ENCODE results near the gene RASSF4. TPM values are rescaled to one million over a fixed set of nuclear protein-coding genes. Genes with fewer than 3 reads are reported as not detected.
A peak's percentile ranks its signal among the peaks of the same experiment; 100 is the strongest.

RASSF4 gene
- total and polyA plus RNA-seq, 9 of the 15 experiments (the other 6 are each of a cell fraction or from before 2014, with no cell fraction given): 0.01 to 0.62 (median 0.11) TPM; not detected in 3

GRCh38 chr10:45035673-45036072 lies 76.1 kb downstream of the RASSF4 start (continued):
- no peak for TF ChIP-seq ZNF561 (CRISPR knock-in tag; conservative IDR thresholded peaks at IDR 0.05)
- no peak for TF ChIP-seq XRCC3 (IDR thresholded peaks at IDR 0.05)
- no peak for TF ChIP-seq YBX1 (IDR thresholded peaks at IDR 0.05)
- no peak for TF ChIP-seq SIN3A (IDR thresholded peaks at IDR 0.05; ENCODE audit: borderline replicate concordance in 2 of 2, control insufficient read depth in 1 of 2, low read depth in 2 of 2, low read length in 2 of 2)
- TF ChIP-seq TSHZ1 (CRISPR knock-in tag; IDR thresholded peaks at IDR 0.05): no peak

GRCh38 chr10:45040921-45041542 lies 81.4 kb downstream of the RASSF4 start:
- no peaks in the 10 kb centered on the region for H4K20me1 ChIP-seq (replicated peaks; ENCODE audit: control insufficient read depth, insufficient read depth, low read length)
- TF ChIP-seq MAFG (tag; conservative IDR thresholded peaks at IDR 0.05) (0 out of 2 replicates have a peak, but pooled peaks have one; percentile 37), LARP7 (IDR thresholded peaks at IDR 0.05) (no peak), ZNF316 (IDR thresholded peaks at IDR 0.05) (peak; percentile 52; the same call in 1 of the 2 replicates), CCAR2 (IDR thresholded peaks at IDR 0.05; ENCODE audit: low read depth, low read length) (no peak), XRCC3 (IDR thresholded peaks at IDR 0.05) (no peak), PTTG1 (tag; IDR thresholded peaks at IDR 0.05; ENCODE audit: low read depth) (no peak), C11orf30 (IDR thresholded peaks at IDR 0.05; ENCODE audit: low read depth) (peak; percentile 30; the same call in 1 of the 2 replicates), ETV5 (CRISPR knock-in tag; IDR thresholded peaks at IDR 0.05; ENCODE audit: low read depth) (no peak), ZNF174 (CRISPR knock-in tag; IDR thresholded peaks at IDR 0.05) (no peak)
- H3K4me3 ChIP-seq: no peak overlapping the region
- H3K36me3 ChIP-seq (ENCODE audit: control insufficient read depth, insufficient read depth, low read length): no peaks in the 10 kb centered on the region
- in situ Hi-C loops (cut with MboI): no loop called here
- no TSS peak for BruUV-seq (replicated peaks)
- ChIA-PET CTCF (ENCODE audit: low intra/inter-chr PET ratio) (no interaction called here), POLR2A (interaction anchor here (0.6 to 1.2 kb wide), 2 partner anchors 9 to 25 kb away, joined by 3 read pairs; no protein-coding TSS in a partner anchor)
- ATAC-seq (no peak), DNase-seq (ENCODE audit: extremely low read depth in 1 of 4, low spot score in 3 of 4) (no peak), FAIRE-seq (no peak)
- H3K27ac ChIP-seq (ENCODE audit: extremely low read depth, low read depth, low read length): no peak overlapping the region
- H3K9me1 ChIP-seq (ENCODE audit: control insufficient read depth, insufficient read depth, low read length): no peaks in the 10 kb centered on the region
- no peaks in the 10 kb centered on the region for H3K79me2 ChIP-seq (ENCODE audit: control insufficient read depth, insufficient read depth, low read length)
- no peaks in the 10 kb centered on the region for H3K4me1 ChIP-seq (replicated peaks in 1 of 2; ENCODE audit: control insufficient read depth in 2 of 2, insufficient read depth in 2 of 2, low read length in 2 of 2)
- no peak overlapping the region for H3K4me2 ChIP-seq (ENCODE audit: insufficient read depth, low read length)
- no peak overlapping the region for H2AFZ ChIP-seq (ENCODE audit: low read depth, low read length)
- H3K27me3 ChIP-seq (ENCODE audit: control insufficient read depth in 2 of 2, insufficient read depth in 2 of 2, low read length in 2 of 2): no peaks in the 10 kb centered on the region
- intact Hi-C loops (cut with micrococcal nuclease): no loop called here
- no peaks in the 10 kb centered on the region for H3K9me3 ChIP-seq (replicated peaks; ENCODE audit: control insufficient read depth, insufficient read depth, low read depth, low read length)
- H3K9ac ChIP-seq (ENCODE audit: insufficient read depth in 1 of 2, low read depth in 2 of 2, low read length in 2 of 2): no peak overlapping the region
